ENCODE results near the gene RAB11FIP4. TPM values are rescaled to one million over a fixed set of nuclear protein-coding genes. Genes with fewer than 3 reads are reported as not detected.
A peak's percentile ranks its signal among the peaks of the same experiment; 100 is the strongest.

The RAB11FIP4 gene
- total RNA-seq, 2 experiments from 2014 or later: 35.0 to 35.6 TPM

- H3K4me3 Mint-ChIP-seq: peak overlapping the region; percentile 29
- H3K27ac Mint-ChIP-seq: peak overlapping the region; percentile 96
- peaks cover 88% of the 10 kb centered on the region for H3K4me1 Mint-ChIP-seq (ENCODE audit: low read depth)
- ChIA-PET CTCF (interaction anchor here (0.8 to 3.6 kb wide), 4 partner anchors 14 to 58 kb away, joined by 4 to 36 read pairs (median 4); no protein-coding TSS in a partner anchor), POLR2A (interaction anchor here (1.0 to 5.1 kb wide), 2 partner anchors 11 to 14 kb away, joined by 4 to 40 read pairs; no protein-coding TSS in a partner anchor)
- intact Hi-C loops (cut with micrococcal nuclease): loop anchor here (2.0 kb wide), 1 partner anchor 408 kb away; no protein-coding TSS in a partner anchor
- H3K9me3 Mint-ChIP-seq: no peaks in the 10 kb centered on the region
- DNase-seq: peak; percentile 24
- H3K27me3 Mint-ChIP-seq: no peaks in the 10 kb centered on the region
- H3K36me3 Mint-ChIP-seq: peaks cover 2% of the 10 kb centered on the region
These were observed 103.8 kb downstream of the RAB11FIP4 start for GRCh38 chr17:31495022-31495885.

- Mint-ChIP-seq H3K4me3 (no peak overlapping the region), H3K27me3 (no peaks in the 10 kb centered on the region), H3K36me3 (peaks cover 2% of the 10 kb centered on the region), H3K9me3 (no peaks in the 10 kb centered on the region), H3K27ac (no peak overlapping the region), H3K4me1 (ENCODE audit: low read depth) (peaks cover 83% of the 10 kb centered on the region)
- ChIA-PET CTCF (no interaction called here), POLR2A (interaction anchor here (5.1 kb wide), 1 partner anchor 13 kb away, joined by 40 read pairs; no protein-coding TSS in a partner anchor)
- intact Hi-C loops (cut with micrococcal nuclease): no loop called here
- DNase-seq: no peak
These were observed 104.6 kb downstream of the RAB11FIP4 start for GRCh38 chr17:31496097-31496496.

- CTCF ChIA-PET: no interaction called here
- no peaks in the 10 kb centered on the region for H3K9me3 Mint-ChIP-seq
- peaks cover 2% of the 10 kb centered on the region for H3K36me3 Mint-ChIP-seq
- peaks cover 78% of the 10 kb centered on the region for H3K4me1 Mint-ChIP-seq (ENCODE audit: low read depth)
- H3K27me3 Mint-ChIP-seq: no peaks in the 10 kb centered on the region
- no peak for DNase-seq
- POLR2A ChIA-PET: no interaction called here
- no peak overlapping the region for H3K4me3 Mint-ChIP-seq
- intact Hi-C loops (cut with micrococcal nuclease): no loop called here
- no peak overlapping the region for H3K27ac Mint-ChIP-seq
These were observed 105.1 kb downstream of the RAB11FIP4 start for GRCh38 chr17:31496601-31497000.

GRCh38 chr17:31497431-31497830, 106.0 kb downstream of the RAB11FIP4 start:
- intact Hi-C loops (cut with micrococcal nuclease): no loop called here
- no peaks in the 10 kb centered on the region for H3K27me3 Mint-ChIP-seq
- H3K4me1 Mint-ChIP-seq (ENCODE audit: low read depth): peaks cover 70% of the 10 kb centered on the region
- peaks cover 2% of the 10 kb centered on the region for H3K36me3 Mint-ChIP-seq
- CTCF ChIA-PET: interaction anchor here (1.5 to 2.6 kb wide), 2 partner anchors 7 to 11 kb away, joined by 3 to 11 read pairs; no protein-coding TSS in a partner anchor
- H3K9me3 Mint-ChIP-seq: no peaks in the 10 kb centered on the region
- POLR2A ChIA-PET: interaction anchor here (1.7 to 2.6 kb wide), 2 partner anchors 9 to 11 kb away, joined by 6 to 12 read pairs; no protein-coding TSS in a partner anchor
- H3K4me3 Mint-ChIP-seq: no peak overlapping the region
- H3K27ac Mint-ChIP-seq: peak overlapping the region; percentile 65
- no peak for DNase-seq

GRCh38 chr17:31497994-31498826, 106.7 kb downstream of the RAB11FIP4 start:
- Mint-ChIP-seq H3K27ac (no peak overlapping the region), H3K4me3 (no peak overlapping the region), H3K36me3 (peaks cover 2% of the 10 kb centered on the region), H3K27me3 (no peaks in the 10 kb centered on the region), H3K9me3 (no peaks in the 10 kb centered on the region), H3K4me1 (ENCODE audit: low read depth) (peaks cover 62% of the 10 kb centered on the region)
- intact Hi-C loops (cut with micrococcal nuclease): no loop called here
- no peak for DNase-seq
- POLR2A ChIA-PET: interaction anchor here (1.7 to 2.6 kb wide), 2 partner anchors 10 kb away, joined by 6 to 12 read pairs; no protein-coding TSS in a partner anchor
- CTCF ChIA-PET: interaction anchor here (0.6 to 2.6 kb wide), 5 partner anchors 8 to 126 kb away, joined by 3 to 11 read pairs (median 5); no protein-coding TSS in a partner anchor

- Mint-ChIP-seq H3K36me3 (peaks cover 2% of the 10 kb centered on the region), H3K27ac (no peak overlapping the region), H3K4me3 (no peak overlapping the region), H3K27me3 (no peaks in the 10 kb centered on the region), H3K4me1 (ENCODE audit: low read depth) (peaks cover 46% of the 10 kb centered on the region), H3K9me3 (no peaks in the 10 kb centered on the region)
- peak; percentile 69 for DNase-seq
- POLR2A ChIA-PET: interaction anchor here (0.6 to 2.6 kb wide), 3 partner anchors 9 to 300 kb away, joined by 3 to 12 read pairs (median 5); no protein-coding TSS in a partner anchor
- CTCF ChIA-PET: interaction anchor here (1.4 to 2.6 kb wide), 5 partner anchors 8 to 63 kb away, joined by 3 to 11 read pairs (median 6); no protein-coding TSS in a partner anchor
- intact Hi-C loops (cut with micrococcal nuclease): no loop called here
These were observed 108.5 kb downstream of the RAB11FIP4 start for GRCh38 chr17:31499771-31500554.

- DNase-seq: no peak
- no peak overlapping the region for H3K4me3 Mint-ChIP-seq
- no peaks in the 10 kb centered on the region for H3K27me3 Mint-ChIP-seq
- intact Hi-C loops (cut with micrococcal nuclease): loop anchor here (5.0 kb wide), 1 partner anchor 1144 kb away; no protein-coding TSS in a partner anchor
- no peaks in the 10 kb centered on the region for H3K9me3 Mint-ChIP-seq
- H3K4me1 Mint-ChIP-seq (ENCODE audit: low read depth): peaks cover 47% of the 10 kb centered on the region
- CTCF ChIA-PET: interaction anchor here (1.0 kb wide), 1 partner anchor 19 kb away, joined by 3 read pairs; no protein-coding TSS in a partner anchor
- peaks cover 2% of the 10 kb centered on the region for H3K36me3 Mint-ChIP-seq
- POLR2A ChIA-PET: interaction anchor here (1.0 kb wide), 1 partner anchor 12 kb away, joined by 4 read pairs; no protein-coding TSS in a partner anchor
- H3K27ac Mint-ChIP-seq: peak overlapping the region; percentile 7
These were observed 115.0 kb downstream of the RAB11FIP4 start for GRCh38 chr17:31506517-31506916.

GRCh38 chr17:31508288-31509094, 117.0 kb downstream of the RAB11FIP4 start:
- peak; percentile 82 for DNase-seq
- no peaks in the 10 kb centered on the region for H3K9me3 Mint-ChIP-seq
- H3K27ac Mint-ChIP-seq: peak overlapping the region; percentile 99
- peaks cover 47% of the 10 kb centered on the region for H3K4me1 Mint-ChIP-seq (ENCODE audit: low read depth)
- peak overlapping the region; percentile 80 for H3K4me3 Mint-ChIP-seq
- ChIA-PET CTCF (interaction anchor here (0.6 to 3.5 kb wide), 12 partner anchors 9 to 602 kb away, joined by 3 to 36 read pairs (median 6); no protein-coding TSS in a partner anchor), POLR2A (interaction anchor here (0.7 to 3.7 kb wide), 7 partner anchors 9 to 41 kb away, joined by 3 to 40 read pairs (median 5); no protein-coding TSS in a partner anchor)
- intact Hi-C loops (cut with micrococcal nuclease): loop anchor here (1.0 to 5.0 kb wide), 2 partner anchors 14 to 1146 kb away; no protein-coding TSS in a partner anchor
- peaks cover 2% of the 10 kb centered on the region for H3K36me3 Mint-ChIP-seq
- no peaks in the 10 kb centered on the region for H3K27me3 Mint-ChIP-seq

- intact Hi-C loops (cut with micrococcal nuclease): loop anchor here (5.0 kb wide), 1 partner anchor 1147 kb away; no protein-coding TSS in a partner anchor
- POLR2A ChIA-PET: interaction anchor here (0.7 to 3.7 kb wide), 8 partner anchors 8 to 40 kb away, joined by 3 to 40 read pairs (median 4); no protein-coding TSS in a partner anchor
- Mint-ChIP-seq H3K36me3 (peaks cover 2% of the 10 kb centered on the region), H3K27ac (peak overlapping the region; percentile 99), H3K27me3 (no peaks in the 10 kb centered on the region), H3K9me3 (no peaks in the 10 kb centered on the region), H3K4me3 (peak overlapping the region; percentile 80), H3K4me1 (ENCODE audit: low read depth) (peaks cover 53% of the 10 kb centered on the region)
- peak; percentile 46 for DNase-seq
- CTCF ChIA-PET: interaction anchor here (0.6 to 3.5 kb wide), 14 partner anchors 10 to 602 kb away, joined by 3 to 36 read pairs (median 4); no protein-coding TSS in a partner anchor
These were observed 117.8 kb downstream of the RAB11FIP4 start for GRCh38 chr17:31509095-31509804.
